ENCODE results near the gene COL15A1. TPM values are rescaled to one million over a fixed set of nuclear protein-coding genes. Genes with fewer than 3 reads are reported as not detected.
A peak's percentile ranks its signal among the peaks of the same experiment; 100 is the strongest.

Gene COL15A1
- total and polyA plus RNA-seq, 2 of the 13 experiments (the other 11 are each of a cell fraction or from before 2014, with no cell fraction given) = not detected

DNA sequence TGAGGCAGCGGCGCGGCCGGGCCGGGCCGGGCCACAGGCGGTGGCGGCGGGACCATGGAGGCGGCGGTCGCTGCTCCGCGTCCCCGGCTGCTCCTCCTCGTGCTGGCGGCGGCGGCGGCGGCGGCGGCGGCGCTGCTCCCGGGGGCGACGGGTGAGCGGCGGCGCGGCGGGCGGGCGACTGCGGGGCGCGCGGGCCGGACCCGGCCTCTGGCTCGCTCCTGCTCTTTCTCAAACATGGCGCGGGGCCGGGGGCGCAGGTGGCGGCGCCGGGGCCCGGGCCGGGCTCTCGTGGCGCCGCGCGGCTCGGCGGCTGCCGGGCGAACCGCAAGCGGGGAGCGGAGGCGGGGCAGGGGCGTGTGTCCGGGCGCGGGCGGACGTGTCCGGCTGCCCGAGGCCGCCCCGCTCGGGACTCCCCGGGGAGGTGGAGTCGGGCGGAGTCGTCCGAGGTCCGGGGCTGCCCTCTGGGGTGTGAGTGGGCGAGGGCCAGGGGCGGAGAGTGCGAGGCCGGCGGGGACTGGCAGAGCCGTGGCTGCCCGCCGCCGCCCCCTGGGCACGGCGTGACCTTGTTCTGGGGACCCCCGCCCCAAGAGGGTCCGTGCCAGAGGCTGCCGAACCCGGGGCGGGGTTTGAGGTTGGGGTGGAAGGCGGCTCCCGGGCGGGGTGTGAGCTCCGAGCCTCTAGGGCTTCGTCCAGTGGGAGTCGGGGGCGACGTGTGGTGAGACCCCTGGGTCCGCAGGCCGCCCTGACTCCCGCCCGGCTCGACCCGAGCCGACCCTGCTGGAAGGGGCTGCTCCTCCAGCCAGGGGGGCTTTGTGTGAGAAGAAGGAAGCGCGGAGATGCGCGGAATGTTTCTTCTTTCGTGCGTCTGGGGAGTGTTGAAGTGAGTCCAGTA lies 161.7 kb downstream of the COL15A1 start (continued):
- TF ChIP-seq, protein P1, sequence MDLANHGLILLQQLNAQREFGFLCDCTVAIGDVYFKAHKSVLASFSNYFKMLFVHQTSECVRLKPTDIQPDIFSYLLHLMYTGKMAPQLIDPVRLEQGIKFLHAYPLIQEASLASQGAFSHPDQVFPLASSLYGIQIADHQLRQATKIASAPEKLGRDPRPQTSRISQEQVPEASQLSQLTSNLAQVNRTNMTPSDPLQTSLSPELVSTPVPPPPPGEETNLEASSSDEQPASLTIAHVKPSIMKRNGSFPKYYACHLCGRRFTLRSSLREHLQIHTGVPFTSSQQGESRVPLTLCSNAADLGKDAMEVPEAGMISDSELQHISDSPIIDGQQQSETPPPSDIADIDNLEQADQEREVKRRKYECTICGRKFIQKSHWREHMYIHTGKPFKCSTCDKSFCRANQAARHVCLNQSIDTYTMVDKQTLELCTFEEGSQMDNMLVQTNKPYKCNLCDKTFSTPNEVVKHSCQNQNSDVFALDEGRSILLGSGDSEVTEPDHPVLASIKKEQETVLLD (CRISPR knock-in tag; IDR thresholded peaks at IDR 0.05; ENCODE audit: low read depth) = peak; percentile 44; the same call in 1 of the 2 replicates
- TF ChIP-seq ZBTB38 (CRISPR knock-in tag; IDR thresholded peaks at IDR 0.05) (0 out of 2 replicates have a peak, but pooled peaks have one; percentile 39), ZNF431 (CRISPR knock-in tag; IDR thresholded peaks at IDR 0.05; ENCODE audit: borderline replicate concordance, low read depth) (no peak), MTF2 (CRISPR knock-in tag; IDR thresholded peaks at IDR 0.05; ENCODE audit: borderline replicate concordance) (0 out of 2 replicates have a peak, but pooled peaks have one; percentile 59), PRMT3 (CRISPR knock-in tag; IDR thresholded peaks at IDR 0.05; ENCODE audit: borderline replicate concordance, low read depth) (no peak), ATM (IDR thresholded peaks at IDR 0.05; ENCODE audit: borderline replicate concordance) (no peak), ZNF441 (CRISPR knock-in tag; IDR thresholded peaks at IDR 0.05; ENCODE audit: borderline replicate concordance) (0 out of 2 replicates have a peak, but pooled peaks have one; percentile 33), ZNF703 (CRISPR knock-in tag; IDR thresholded peaks at IDR 0.05; ENCODE audit: borderline replicate concordance) (no peak), MXI1 (IDR thresholded peaks at IDR 0.05; ENCODE audit: borderline replicate concordance, low read depth, low read length) (0 out of 3 replicates have a peak, but pooled peaks have one; percentile 6), ASH2L (IDR thresholded peaks at IDR 0.05; ENCODE audit: insufficient read length, low read depth, low read length) (no peak), AGO1 (IDR thresholded peaks at IDR 0.05; ENCODE audit: low read depth, low read length, poor library complexity, severe bottlenecking) (no peak), DNMT3B (CRISPR knock-in tag; conservative IDR thresholded peaks at IDR 0.05) (no peak), ARNT2 (CRISPR knock-in tag; IDR thresholded peaks at IDR 0.05; ENCODE audit: low read depth) (no peak), PAX8 (CRISPR knock-in tag; IDR thresholded peaks at IDR 0.05; ENCODE audit: borderline replicate concordance) (no peak), NRL (CRISPR knock-in tag; IDR thresholded peaks at IDR 0.05; ENCODE audit: borderline replicate concordance) (peak; percentile 41; the same call in 1 of the 2 replicates), KAT7 (CRISPR knock-in tag; IDR thresholded peaks at IDR 0.05; ENCODE audit: borderline replicate concordance) (no peak)
- TF ChIP-seq, protein P2, sequence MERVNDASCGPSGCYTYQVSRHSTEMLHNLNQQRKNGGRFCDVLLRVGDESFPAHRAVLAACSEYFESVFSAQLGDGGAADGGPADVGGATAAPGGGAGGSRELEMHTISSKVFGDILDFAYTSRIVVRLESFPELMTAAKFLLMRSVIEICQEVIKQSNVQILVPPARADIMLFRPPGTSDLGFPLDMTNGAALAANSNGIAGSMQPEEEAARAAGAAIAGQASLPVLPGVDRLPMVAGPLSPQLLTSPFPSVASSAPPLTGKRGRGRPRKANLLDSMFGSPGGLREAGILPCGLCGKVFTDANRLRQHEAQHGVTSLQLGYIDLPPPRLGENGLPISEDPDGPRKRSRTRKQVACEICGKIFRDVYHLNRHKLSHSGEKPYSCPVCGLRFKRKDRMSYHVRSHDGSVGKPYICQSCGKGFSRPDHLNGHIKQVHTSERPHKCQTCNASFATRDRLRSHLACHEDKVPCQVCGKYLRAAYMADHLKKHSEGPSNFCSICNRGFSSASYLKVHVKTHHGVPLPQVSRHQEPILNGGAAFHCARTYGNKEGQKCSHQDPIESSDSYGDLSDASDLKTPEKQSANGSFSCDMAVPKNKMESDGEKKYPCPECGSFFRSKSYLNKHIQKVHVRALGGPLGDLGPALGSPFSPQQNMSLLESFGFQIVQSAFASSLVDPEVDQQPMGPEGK (CRISPR knock-in tag; IDR thresholded peaks at IDR 0.05) = peak; percentile 23; the same call in 1 of the 2 replicates
- TF ChIP-seq, protein P3, sequence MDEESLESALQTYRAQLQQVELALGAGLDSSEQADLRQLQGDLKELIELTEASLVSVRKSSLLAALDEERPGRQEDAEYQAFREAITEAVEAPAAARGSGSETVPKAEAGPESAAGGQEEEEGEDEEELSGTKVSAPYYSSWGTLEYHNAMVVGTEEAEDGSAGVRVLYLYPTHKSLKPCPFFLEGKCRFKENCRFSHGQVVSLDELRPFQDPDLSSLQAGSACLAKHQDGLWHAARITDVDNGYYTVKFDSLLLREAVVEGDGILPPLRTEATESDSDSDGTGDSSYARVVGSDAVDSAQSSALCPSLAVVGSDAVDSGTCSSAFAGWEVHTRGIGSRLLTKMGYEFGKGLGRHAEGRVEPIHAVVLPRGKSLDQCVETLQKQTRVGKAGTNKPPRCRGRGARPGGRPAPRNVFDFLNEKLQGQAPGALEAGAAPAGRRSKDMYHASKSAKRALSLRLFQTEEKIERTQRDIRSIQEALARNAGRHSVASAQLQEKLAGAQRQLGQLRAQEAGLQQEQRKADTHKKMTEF (CRISPR knock-in tag; IDR thresholded peaks at IDR 0.05) = no peak; the same call in 1 of the 2 replicates
- TF ChIP-seq, protein P4, sequence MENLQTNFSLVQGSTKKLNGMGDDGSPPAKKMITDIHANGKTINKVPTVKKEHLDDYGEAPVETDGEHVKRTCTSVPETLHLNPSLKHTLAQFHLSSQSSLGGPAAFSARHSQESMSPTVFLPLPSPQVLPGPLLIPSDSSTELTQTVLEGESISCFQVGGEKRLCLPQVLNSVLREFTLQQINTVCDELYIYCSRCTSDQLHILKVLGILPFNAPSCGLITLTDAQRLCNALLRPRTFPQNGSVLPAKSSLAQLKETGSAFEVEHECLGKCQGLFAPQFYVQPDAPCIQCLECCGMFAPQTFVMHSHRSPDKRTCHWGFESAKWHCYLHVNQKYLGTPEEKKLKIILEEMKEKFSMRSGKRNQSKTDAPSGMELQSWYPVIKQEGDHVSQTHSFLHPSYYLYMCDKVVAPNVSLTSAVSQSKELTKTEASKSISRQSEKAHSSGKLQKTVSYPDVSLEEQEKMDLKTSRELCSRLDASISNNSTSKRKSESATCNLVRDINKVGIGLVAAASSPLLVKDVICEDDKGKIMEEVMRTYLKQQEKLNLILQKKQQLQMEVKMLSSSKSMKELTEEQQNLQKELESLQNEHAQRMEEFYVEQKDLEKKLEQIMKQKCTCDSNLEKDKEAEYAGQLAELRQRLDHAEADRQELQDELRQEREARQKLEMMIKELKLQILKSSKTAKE (CRISPR knock-in tag; IDR thresholded peaks at IDR 0.05; ENCODE audit: borderline replicate concordance) = no peak
